GM19025 (cell line): Measurements from ENCODE around the gene ZNF862.
"Not testable (repeated sequence)": the region's sequence is repeated elsewhere in the genome, so short reads cannot be mapped to it uniquely, and the experiment has no call there.

Source experiments
- ATAC-seq: cut with Tn5 transposase; IDR thresholded peaks from one replicate; pipeline ENCODE4 v1.9.1; 2021; ENCODE audit warnings: mild to moderate bottlenecking, low read depth, moderate library complexity; ENCODE audit not compliant: unreplicated experiment

The ZNF862 gene

GRCh38 chr7:149823631-149824199, 14.5 kb upstream of the ZNF862 start:
- no peak for ATAC-seq

- ATAC-seq: no peak
Observed at GRCh38 chr7:149824301-149824741, 13.9 kb upstream of the ZNF862 start.

- no peak for ATAC-seq
Observed at GRCh38 chr7:149824748-149825566, 13.2 kb upstream of the ZNF862 start.

- ATAC-seq: no peak
Observed at GRCh38 chr7:149825567-149826343, 12.4 kb upstream of the ZNF862 start.

- no peak for ATAC-seq
Observed at GRCh38 chr7:149826344-149827088, 11.7 kb upstream of the ZNF862 start.

GRCh38 chr7:149827089-149827981, 10.8 kb upstream of the ZNF862 start:
- no peak for ATAC-seq

GRCh38 chr7:149828357-149829309, 9.5 kb upstream of the ZNF862 start:
- ATAC-seq: no peak

- not testable (repeated sequence) for ATAC-seq
Observed at GRCh38 chr7:149830527-149830926, 7.6 kb upstream of the ZNF862 start.

- no peak for ATAC-seq
Observed at GRCh38 chr7:149830997-149831740, 7.0 kb upstream of the ZNF862 start.

- no peak for ATAC-seq
Observed at GRCh38 chr7:149831741-149832219, 6.4 kb upstream of the ZNF862 start.

- no peak for ATAC-seq
Observed at GRCh38 chr7:149832332-149833041, 5.7 kb upstream of the ZNF862 start.

GRCh38 chr7:149833495-149834130, 4.6 kb upstream of the ZNF862 start:
- no peak for ATAC-seq

GRCh38 chr7:149834601-149835000, 3.6 kb upstream of the ZNF862 start:
- ATAC-seq: no peak

GRCh38 chr7:149836434-149836833, 1.7 kb upstream of the ZNF862 start:
- ATAC-seq: no peak

- no peak for ATAC-seq
Observed at GRCh38 chr7:149837564-149838223, 481 bp upstream of the ZNF862 start.

- ATAC-seq: no peak
Observed at GRCh38 chr7:149838992-149839408, 825 bp downstream of the ZNF862 start.
